Esophagus squamous epithelium (tissue), 5 donors: ENCODE data around the gene MOV10L1. TPM values are rescaled to one million over a fixed set of nuclear protein-coding genes. Genes with fewer than 3 reads are reported as not detected.

Source experiments
- DNase-seq: peaks from one replicate; lab custom pipeline; 2025; lab: John Stamatoyannopoulos, UW
- H3K27ac ChIP-seq, 4 donors: fragments of 200-600 bp; sonication (generic); one replicate each; pipeline ENCODE4 v1.5.1; 2016 to 2019; ENCODE audit warnings: mild to moderate bottlenecking in 1 of 4
- H3K27me3 ChIP-seq, 4 donors: fragments of 200-600 bp; sonication (generic); 1 replicate in 3 of 4; 2 replicates in 1 of 4; pipeline versions ENCODE4 v1.5.1 to v1.6.0; 2017 to 2021; ENCODE audit warnings: antibody characterized with exemption in 1 of 4
- H3K36me3 ChIP-seq, 3 donors: fragments of 200-600 bp; sonication (generic); one replicate each; pipeline ENCODE4 v1.5.1; 2016 to 2019
- H3K4me1 ChIP-seq, 3 donors: fragments of 200-600 bp; sonication (generic); one replicate each; pipeline ENCODE4 v1.5.1; 2017 to 2019
- H3K4me3 ChIP-seq, 4 donors: fragments of 200-600 bp; sonication (generic); 1 replicate in 3 of 4; 2 replicates in 1 of 4; pipeline ENCODE4 v1.5.1; 2016 to 2019; ENCODE audit warnings: mild to moderate bottlenecking in 2 of 4, moderate library complexity in 1 of 4
- H3K9me3 ChIP-seq, 3 donors: fragments of 200-600 bp; sonication (generic); one replicate each; pipeline ENCODE4 v1.5.1; 2016 to 2019
- CTCF ChIP-seq, 6 experiments: fragments of 450-650 bp in 4 of 6; fragments of 200-600 bp in 2 of 6; sonication (generic) in 2 of 6; IDR thresholded peaks; one replicate each; pipeline ENCODE4 v1.5.1; 2016 to 2019; ENCODE audit warnings: antibody characterized with exemption in 6 of 6, mild to moderate bottlenecking in 4 of 6, moderate library complexity in 4 of 6
- POLR2A ChIP-seq, 4 donors: fragments of 450-650 bp; IDR thresholded peaks; one replicate each; pipeline ENCODE4 v1.6.1; 2017; ENCODE audit warnings: antibody characterized with exemption in 4 of 4, mild to moderate bottlenecking in 4 of 4, moderate library complexity in 3 of 4
- WGBS, 2 donors: methylation state at CpG; one replicate each; pipeline ENCODE4 v1.1.5; 2018; 5-methylcytosine and 5-hydroxymethylcytosine counted together
- intact Hi-C: fragments of 100-400 bp; cut with DNase I; formaldehyde crosslinking; loops from one replicate; pipeline ENCODE4 v1.15.0; 2022
- total RNA-seq, 4 donors: library from RNA; depleted of rRNA; stranded (reverse); fragments of >200 nt; gene quantifications; one replicate each; pipeline ENCODE4 v1.1.0, GENCODE V29; 2016
- donor health status: DM: yes; HTN: yes; CAD: no.

MOV10L1 gene
- total RNA-seq, 4 donors from 2014 or later = 0.06 to 0.57 (median 0.13) TPM; not detected in 1

- TF ChIP-seq CTCF (IDR thresholded peaks at IDR 0.05) (no peak), POLR2A (IDR thresholded peaks at IDR 0.05) (no peak)
- Histone ChIP-seq H3K4me3 (no peak overlapping the region), H3K9me3 (no peaks in the 10 kb centered on the region), H3K4me1 (no peaks in the 10 kb centered on the region), H3K27me3 (peaks cover 0 to 19% (median 0%) of the 10 kb centered on the region in 4 donors), H3K36me3 (no peaks in the 10 kb centered on the region), H3K27ac (no peak overlapping the region)
- DNase-seq = no peak
- intact Hi-C loops = no loop called here
- 63 to 82% methylated on average over 6 to 24 of the region's 29 CpGs for WGBS, 2 donors
Measured at GRCh38 chr22:50091092-50091768, 1.4 kb downstream of the MOV10L1 start.

- H3K4me3 ChIP-seq = no peak overlapping the region
- H3K9me3 ChIP-seq = no peaks in the 10 kb centered on the region
- no peaks in the 10 kb centered on the region for H3K36me3 ChIP-seq
- no peak overlapping the region for H3K27ac ChIP-seq
- TF ChIP-seq POLR2A (IDR thresholded peaks at IDR 0.05) (no peak), CTCF (IDR thresholded peaks at IDR 0.05) (no peak)
- 50 to 51% methylated on average over 1 to 5 of the region's 5 CpGs for WGBS, 2 donors
- H3K27me3 ChIP-seq = peaks cover 0 to 23% (median 0%) of the 10 kb centered on the region in 4 donors
- no peaks in the 10 kb centered on the region for H3K4me1 ChIP-seq
- DNase-seq = no peak
- intact Hi-C loops = no loop called here
Measured at GRCh38 chr22:50092342-50092741, 2.5 kb downstream of the MOV10L1 start.

- intact Hi-C loops = no loop called here
- no peaks in the 10 kb centered on the region for H3K4me1 ChIP-seq
- 91 to 95% methylated on average over 3 of the region's 3 CpGs for WGBS, 2 donors
- H3K27me3 ChIP-seq = peaks cover 0 to 16% (median 0%) of the 10 kb centered on the region in 4 donors
- DNase-seq = no peak
- H3K4me3 ChIP-seq = no peak overlapping the region
- H3K27ac ChIP-seq = no peak overlapping the region
- TF ChIP-seq POLR2A (IDR thresholded peaks at IDR 0.05) (no peak), CTCF (IDR thresholded peaks at IDR 0.05) (no peak)
- H3K36me3 ChIP-seq = no peaks in the 10 kb centered on the region
- no peaks in the 10 kb centered on the region for H3K9me3 ChIP-seq
Measured at GRCh38 chr22:50098052-50098451, 8.2 kb downstream of the MOV10L1 start.

- Histone ChIP-seq H3K27me3 (no peaks in the 10 kb centered on the region), H3K4me1 (peaks cover 0 to 9% (median 0%) of the 10 kb centered on the region in 3 donors)
- WGBS, 2 donors = 80 to 81% methylated on average over 9 of the region's 10 CpGs
Measured at GRCh38 chr22:50101870-50102565, 12.2 kb downstream of the MOV10L1 start.

More at GRCh38 chr22:50101870-50102565, 12.2 kb downstream of the MOV10L1 start:
- Histone ChIP-seq H3K27ac (no peak overlapping the region), H3K9me3 (no peaks in the 10 kb centered on the region), H3K36me3 (no peaks in the 10 kb centered on the region), H3K4me3 (no peak overlapping the region)
- intact Hi-C loops = no loop called here
- TF ChIP-seq CTCF (IDR thresholded peaks at IDR 0.05) = no peak
- no peak for TF ChIP-seq POLR2A (IDR thresholded peaks at IDR 0.05)
- no peak for DNase-seq
